CD4-positive, alpha-beta T cell treated with Interleukin-21 for 1 hour (primary cell): ENCODE data around the gene PSMB7.

Experiments
- DNase-seq: peaks from one replicate; pipeline ENCODE4 v3.0.0-alpha.2; 2020

PSMB7 gene

DNA sequence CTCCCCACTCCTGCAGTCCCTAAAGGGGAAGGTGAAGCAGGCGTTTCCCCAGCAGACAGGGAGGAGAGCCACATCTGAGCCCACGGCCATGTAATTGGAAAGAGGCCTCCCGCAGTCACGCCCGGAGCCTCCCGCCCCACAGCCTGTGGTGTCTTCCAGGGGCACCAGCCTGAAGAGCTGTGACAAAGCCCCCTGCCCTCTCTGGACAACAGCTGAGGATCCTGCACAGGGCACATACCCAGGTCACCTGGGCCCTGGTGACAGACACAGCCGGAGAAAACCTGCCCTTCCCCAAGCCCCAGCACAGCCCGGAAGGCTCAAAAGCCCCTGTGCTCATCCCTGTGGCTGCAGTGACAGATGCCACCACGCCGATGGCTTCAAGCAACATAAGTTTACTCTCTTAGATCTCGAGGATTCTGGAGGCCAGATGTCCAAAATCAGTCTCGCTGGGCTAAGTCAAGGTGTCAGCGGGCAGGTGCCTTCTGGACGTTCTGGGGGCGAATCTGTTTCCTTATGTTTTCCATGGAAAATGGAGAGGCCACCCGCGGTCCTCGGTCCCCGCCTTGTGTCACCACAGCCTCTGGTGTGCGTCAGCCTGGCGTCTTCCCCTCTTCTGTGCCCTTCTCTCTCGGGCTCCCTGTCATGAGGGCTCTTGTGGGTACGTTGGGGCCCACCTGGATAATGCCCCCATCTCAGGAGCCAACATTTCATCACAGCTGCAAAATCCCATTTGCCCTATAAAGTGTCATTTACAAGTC is 71.5 kb downstream of the PSMB7 start:
- DNase-seq = no peak

DNA sequence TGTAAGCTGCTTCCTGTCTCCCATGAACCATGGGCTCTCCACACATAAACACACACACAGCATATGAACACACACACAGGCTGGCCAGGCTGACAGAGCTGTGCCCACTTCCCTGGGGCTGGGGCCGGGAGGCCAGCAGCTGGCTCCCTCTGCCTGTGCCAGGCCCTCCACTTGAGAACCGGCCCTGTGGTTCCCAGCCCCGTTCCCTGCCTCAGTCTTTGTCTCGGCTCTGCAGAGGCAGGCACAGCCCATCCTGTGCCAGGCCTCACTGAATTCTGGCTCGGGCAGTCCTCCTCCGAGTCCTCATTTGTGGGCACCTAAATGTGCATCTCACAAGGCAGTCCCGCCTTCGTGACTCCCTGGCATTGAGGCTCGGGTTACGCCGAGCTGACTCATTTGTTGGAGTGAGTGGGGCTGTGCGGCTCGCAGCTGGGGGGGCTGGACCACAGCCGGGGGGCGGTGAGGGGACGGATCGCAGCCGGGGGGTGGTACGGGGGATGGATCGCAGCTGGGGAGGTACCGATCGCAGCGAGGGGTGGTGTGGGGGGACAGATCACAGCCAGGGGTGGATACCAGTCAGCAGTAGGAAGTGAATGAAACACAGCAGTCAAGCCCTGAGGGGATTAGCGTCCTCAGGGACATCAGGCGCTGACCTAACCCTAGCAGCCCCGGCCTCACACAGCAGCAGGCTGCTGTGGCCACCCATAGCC is 72.3 kb downstream of the PSMB7 start:
- DNase-seq = no peak

DNA sequence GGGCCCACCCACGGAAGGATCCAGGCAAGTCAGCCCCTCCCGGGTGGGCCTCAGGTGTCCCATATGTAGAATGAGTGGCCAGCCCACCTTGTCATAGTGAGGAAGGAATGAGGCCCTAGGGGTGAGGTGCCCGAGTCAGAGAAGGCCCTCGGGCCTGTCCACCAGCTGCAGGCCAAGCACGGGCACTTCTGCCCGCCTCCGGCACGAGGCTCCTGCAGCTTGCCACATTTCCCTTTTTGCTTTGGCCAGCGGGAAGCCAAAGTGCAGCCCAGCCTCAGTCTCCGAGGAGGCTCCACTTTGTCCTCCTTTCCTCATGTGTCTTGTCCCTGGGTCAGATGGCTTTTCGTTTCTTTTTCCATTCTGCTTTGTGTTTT is 72.9 kb downstream of the PSMB7 start:
- DNase-seq = no peak

DNA sequence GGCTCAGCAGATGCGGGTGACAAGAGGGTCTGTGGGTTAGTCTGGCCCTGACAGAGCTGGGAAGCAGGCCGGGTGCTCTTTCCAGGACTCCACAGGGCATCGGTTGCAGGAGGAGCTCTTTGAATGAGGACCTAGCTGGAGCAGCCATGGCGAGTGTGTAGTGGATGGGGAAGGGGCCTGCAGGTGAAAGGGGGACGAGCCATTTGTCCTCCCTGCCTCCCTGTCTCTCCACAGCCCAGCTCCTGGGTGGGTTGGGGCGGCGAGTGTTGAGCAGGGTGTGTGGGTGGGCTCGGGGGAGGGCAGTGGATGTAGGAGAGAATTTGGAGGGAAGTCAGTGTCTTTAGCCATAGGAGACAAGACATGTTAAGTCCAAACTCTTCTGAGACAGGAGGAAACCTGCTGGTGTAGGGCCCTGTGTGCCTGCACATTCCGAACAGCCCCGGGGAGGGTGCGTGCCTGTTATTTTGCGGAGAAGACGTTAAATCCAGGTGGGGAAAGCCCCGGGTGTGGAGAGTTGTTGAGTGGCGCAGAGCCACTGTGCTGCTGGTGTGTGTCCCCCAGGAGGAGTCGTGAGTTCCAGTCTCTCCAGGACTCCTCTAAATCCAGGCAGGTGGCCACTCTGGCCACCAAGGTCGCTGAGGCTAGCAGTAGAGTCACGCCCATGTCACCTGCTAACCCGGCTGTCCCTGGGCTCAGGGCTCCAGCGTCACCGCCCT is 73.6 kb downstream of the PSMB7 start:
- no peak for DNase-seq

DNA sequence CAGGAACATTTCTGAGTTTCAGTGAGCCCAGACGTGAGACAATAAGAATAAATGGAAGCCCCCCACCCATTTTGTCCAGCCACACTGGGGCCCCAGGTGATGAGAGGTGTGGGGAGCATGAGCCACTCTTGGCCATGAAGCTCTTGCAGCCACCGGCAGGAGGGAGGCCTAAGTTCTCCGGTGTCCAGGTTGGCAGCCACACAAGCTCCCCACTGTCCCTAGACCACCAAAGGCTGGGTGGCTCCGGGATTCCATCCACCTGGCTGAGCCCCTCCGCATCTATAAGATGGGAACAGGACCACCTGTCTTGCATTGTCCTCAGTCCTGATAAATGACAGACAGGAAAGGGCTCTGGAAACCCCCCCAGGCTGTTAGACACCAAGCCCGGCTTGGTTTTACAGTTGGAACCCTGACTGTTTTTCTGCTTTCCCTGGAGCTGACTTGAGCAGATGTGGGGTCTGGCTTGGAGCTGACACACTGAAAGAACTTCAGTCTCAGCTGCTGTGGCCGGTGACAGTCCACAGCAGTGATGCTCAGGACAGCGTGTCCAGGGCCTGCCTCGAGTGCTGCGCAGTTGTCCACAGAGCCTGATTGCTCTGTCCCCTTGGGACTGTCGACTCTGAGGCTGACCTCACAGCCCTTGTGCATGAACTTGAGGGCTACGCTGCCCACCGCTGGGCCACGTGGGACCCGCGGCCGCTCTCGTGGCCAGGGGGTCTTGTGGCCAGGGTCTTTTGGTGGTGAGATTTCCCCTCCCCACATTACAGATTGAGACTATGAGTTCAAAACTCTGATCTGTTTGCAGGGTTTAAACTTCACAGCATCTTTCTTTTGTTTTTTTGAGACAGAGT is 74.8 kb downstream of the PSMB7 start:
- no peak for DNase-seq

DNA sequence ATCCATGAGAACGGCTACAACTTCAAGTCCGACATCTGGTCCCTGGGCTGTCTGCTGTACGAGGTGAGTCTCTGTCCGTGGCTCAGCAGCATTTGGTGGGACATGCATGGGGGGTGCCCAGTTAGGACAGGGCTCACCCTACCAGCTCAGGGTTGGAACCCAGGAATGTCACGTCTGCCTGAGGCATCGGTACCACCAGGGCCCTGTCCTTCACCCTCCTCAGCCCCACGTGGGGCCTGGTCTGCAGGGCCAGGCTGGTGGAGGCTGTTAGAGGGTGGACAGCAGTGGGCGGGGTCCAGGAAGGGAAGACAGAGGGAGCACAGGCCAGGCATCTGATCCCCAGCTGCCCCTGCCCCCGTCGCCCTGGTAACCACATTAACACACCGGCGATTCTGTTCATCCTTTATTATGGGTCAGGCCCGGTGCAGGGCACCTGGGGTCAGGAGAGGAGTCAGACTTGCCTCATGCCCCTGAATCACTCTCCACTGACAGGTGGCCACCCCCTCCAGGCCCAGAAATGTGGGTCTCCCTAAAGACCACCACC is 75.6 kb downstream of the PSMB7 start:
- no peak for DNase-seq

DNA sequence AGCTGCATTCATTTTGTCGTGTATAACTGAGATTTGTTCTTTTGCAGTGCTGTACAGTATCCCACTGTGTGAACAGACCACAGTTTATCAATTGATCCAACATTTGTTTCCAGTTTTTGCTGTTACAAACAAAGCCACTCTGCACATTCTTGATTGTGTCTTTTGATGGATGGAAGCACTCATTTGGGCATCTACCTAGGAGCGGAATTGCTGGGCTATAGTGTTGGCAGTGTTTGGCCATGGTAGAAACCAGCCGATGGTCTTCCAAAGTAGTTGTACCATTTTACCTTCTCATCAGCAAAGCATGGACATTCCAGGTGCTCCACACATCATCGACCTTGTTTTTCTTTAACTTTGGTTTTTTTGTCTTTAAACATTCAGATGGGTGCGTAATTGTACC is 77.7 kb downstream of the PSMB7 start:
- DNase-seq = no peak

DNA sequence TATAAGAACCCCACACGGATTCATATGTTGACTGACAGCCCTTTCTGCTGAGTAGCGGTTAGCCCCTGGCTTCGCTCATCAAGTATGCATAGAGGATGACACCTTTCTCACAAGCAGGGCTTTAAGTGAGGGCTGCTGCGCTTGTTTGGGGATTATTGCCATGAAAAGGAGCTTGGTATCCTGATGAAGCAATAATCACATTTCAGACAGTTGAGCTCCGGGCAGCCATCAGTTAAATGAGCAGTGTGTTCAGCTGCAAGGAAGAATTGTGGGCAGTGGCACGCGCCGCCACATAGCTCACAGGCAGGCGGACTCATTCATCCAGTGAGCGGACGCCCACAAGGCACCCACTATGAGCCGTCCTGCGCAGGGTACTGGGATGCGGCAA is 79.9 kb downstream of the PSMB7 start:
- no peak for DNase-seq

DNA sequence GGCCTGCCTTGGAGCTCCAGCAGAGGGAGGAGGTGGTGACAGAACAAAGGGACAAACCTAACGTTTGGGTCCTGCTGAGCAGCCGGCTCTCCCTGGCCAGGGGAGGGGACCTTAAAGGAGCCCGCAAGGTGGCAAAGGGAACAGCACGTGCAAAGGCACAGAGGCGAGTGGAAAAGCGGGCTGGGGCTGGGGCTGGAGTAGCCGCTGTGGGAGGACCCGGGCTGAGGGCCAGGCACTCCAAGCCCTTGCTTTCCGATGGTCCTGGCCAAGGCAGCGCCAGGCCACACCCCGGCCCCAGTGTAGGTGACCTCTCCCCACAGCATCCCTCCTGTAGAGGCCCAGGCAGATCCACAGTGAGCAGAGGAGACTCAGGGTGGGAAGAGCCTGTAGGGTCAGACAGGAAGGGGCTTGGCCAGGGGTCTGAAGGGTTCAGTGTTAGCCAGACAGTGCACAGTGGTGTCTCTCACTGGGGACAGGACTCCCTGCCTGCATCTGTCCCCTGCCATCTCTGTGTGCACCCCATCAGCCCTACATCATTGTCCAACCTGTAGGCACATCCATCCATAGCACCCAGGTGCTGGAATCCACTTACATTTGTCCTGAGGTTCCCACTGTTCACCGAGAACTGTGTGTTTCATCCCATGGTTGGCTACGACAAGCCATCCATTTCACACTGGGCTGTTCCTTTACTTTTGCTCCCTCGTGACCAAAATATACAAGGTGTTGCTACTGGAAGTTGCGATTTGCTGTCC is 80.5 kb downstream of the PSMB7 start:
- no peak for DNase-seq

DNA sequence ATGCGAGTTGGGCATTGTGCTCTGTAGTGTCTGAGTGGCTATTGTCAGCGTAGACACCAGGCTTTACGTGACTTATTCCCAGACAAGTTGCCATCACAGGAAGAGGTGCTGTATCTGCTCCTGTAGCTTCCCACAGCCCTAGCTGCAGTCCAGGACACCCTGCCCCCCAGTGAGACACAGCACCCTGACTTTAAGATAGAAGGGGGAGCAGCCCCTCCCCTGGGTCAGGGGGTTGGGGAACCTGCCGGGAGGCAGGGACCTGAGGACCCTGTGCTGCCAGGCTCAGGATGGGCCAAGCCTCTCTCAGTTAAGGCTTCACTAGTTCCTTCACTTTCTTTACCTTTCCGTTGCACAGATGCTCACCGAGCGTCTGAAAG is 82.1 kb downstream of the PSMB7 start:
- DNase-seq = no peak

DNA sequence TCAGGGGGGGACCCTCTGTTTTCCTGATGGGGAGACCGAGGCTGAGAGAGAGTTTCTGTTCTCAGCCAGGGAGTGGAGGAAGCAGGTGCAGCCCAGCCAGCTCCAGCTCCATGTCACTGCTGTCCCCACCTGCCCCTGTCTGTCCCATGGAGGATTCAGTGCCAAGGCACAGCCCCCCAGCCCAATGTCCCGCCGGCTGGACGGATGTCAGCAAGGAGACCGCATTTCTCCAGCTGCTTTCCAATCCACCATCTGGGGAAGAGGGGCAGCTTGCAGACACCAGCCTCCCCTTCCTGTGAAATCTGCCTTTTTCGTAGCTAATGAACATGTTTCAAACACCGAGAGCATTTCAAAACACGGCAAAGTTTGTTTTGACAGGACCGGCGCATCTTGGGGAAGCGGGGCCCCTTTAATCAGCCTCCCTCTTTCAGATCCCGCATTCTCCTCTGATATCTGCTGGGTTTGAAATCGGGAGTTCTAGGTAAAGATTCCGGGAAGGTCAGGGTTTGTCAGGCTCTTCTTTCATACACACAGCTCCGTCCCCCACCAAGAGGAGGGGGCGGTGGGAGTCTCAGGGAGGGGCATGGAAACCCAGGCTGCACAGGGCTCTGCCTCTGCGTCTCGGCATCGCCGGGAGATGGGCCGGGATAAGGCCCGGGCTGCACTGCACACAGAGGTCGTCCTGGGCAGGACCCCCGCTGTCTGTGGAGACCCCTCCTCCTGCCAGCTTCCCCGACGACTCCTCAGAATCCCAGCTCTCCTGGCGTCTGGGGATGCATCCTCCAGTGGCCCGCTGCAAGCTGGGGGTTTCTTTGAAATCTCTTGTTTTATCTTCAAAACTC is 82.7 kb downstream of the PSMB7 start:
- no peak for DNase-seq

DNA sequence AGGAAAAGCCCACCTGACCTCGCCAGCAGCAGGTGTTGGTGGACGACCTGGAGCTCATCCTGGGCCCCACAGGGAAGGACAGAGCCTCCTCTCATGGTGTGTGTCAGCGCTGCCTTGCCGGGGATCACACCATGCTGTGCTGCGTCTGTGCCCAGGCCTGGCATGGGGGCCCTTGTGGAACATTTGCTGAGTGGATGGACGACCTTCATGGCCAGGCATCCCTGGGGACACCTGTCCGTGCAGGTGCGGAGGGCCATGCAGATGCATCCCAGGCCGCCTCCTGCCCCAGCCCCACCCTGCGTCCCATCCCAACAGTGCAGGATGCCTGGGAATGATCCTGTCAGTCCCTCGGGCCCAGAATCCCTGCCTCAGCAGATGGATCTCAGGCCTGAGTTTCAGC is 83.7 kb downstream of the PSMB7 start:
- DNase-seq = no peak

DNA sequence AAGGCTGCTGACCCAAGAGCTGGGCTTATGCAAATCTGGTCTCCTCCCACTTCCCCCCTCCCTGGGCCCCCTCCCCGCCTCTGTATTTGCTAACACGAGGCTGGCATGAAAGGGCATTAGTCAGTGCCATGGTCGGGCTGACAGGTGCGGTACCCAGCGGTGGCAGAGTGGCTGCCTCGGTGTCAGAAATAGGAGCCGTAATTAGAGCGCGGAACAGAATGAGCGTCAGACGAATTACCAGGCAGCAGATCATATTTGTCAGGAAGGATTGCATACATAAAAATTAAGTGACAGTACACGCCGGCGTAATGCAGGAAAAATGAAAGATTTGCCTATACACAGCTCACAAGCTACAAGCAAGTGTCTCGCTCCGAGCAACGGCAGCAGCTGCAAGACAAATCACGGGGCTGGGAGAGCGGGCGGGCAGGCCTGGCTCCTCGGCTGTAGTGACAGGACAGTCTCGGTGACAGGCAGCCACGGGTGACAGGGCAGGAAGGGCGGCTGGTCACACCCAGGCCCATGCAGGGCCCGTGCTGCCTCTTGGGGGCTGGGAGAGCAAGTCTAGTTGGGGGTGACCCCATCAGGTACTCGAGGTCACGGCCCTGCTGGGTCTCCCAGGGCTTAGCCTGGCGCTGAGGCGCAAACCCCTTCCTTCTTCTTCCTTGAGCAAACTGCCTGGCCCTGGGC is 85.1 kb downstream of the PSMB7 start:
- DNase-seq = no peak

DNA sequence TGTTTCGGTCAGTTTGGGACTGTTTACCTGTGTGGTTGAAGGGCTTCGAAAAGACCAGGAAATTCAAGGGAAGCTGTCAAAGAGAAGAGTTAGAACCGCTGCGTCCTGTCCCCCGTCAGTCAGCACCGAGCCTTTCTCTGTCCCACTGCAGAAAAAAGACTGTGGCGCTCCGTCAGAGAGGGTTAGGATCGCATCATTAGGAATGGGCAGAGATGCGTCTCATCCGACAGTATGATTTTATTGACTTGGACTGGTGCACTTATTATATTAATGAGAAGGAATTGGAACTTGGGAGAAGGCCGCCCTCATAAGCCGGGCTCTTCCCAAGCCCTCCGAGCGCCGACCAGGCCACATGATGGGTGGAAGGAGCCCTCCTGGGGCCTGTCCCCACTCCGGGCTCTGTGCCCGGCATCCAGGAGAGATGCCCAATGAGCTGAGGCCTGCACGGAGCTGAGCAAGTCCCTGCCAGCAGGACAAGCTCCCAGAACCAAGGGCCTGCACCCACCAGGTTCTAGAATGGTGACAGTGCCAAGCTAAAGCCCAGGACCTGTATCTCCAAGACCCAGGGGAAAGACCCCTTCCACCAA is 85.9 kb downstream of the PSMB7 start:
- DNase-seq = no peak

DNA sequence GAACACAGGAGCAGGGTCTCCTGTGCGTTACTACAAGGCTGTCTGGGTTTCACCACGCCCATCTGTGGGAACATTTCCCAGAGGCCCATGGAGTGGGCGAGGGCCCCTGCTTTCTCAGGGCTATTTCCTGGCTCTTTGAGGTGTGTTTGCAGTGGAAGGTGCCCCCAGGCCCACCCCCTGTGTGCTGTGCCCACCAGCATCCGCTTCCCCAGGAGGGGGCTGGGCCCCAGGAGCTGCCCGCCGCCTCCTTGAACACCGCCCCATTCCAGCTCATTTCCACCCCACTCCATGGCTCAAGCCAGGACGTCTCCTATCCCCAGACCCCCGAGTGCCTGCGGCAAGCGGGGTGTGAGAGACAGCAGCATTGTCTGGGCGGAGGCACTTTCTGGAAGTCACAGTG is 87.0 kb downstream of the PSMB7 start:
- no peak for DNase-seq

DNA sequence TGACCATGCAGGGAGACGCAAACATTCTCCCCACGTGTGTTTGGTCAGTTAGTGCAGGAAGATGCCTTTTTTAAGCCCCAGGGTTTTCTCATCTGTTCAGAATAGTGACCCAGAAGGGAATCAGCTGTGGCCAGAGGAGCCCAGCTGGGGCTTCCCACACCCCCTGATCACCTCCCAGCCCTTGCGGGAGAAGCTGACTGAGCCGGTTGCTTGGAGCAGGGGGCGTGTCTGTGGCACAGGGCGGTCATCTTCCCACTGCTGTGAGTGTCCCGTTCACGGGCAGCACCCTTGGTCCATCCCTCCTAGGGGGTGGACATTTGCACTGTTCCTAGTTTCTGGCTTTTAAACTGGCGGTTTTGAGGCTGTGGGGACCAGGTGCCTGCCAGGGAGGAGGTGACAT is 87.8 kb downstream of the PSMB7 start:
- no peak for DNase-seq

DNA sequence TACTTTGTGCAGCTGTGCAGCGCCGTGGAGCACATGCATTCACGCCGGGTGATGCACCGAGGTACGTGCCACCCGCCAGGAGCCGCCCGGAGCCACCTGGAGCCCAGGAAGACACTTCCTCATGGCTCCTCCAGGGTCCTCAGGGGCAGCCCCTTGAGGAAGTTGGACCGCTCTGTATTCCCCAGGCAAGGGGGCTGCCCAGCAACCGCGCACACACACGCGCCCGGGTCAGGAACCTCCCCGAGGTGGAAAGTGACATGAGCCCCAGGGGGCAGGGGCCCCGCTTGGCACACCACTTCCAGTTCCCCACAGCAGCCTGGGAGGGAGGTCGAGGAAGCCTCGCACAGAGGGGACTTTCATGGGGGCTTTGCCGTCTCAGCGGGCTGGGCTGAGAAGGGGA is 88.9 kb downstream of the PSMB7 start:
- no peak for DNase-seq

DNA sequence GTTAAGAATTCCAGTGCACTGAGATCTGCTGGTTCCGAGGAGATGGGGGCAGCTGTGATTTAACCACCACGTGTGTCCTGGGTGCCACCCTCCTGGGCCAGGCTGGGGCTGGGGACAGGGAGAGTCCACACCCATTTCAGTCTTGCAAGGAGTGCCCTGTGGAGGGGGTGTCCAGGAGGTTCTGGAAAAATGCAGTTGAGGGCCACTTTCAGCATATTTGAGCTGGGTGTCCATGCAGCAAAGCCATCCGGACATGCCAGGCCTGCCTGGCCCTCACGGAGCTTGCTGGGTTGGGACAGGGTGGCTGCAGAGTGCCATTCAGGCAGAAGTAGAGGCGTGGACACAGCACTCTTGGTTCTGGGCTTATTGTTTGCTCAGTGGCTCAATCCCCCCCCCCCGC is 89.4 kb downstream of the PSMB7 start:
- no peak for DNase-seq

DNA sequence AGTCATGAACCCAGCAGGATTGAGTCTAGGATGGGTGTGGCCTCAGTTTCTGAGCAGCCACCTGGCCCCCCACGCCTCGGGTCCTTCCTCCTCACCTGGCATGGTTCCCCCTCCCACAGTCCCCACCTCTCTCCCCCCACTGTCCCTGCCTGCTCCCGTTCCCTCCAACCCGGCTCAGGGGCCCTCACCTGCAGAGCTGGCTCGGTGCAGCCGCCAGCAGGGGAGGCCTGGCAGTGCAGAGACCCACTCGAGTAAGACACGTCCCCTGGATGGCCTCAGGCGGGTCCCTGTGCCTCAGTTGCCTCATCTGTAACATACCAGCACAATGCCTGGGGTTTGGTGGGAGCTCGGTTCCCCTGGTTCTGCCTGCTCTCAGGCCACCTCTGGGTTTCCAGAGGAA is 91.3 kb downstream of the PSMB7 start:
- DNase-seq = no peak
